NCI-H446 (cell line): Measurements from ENCODE around the gene TSTD2.

ENCODE experiments used
- DNase-seq, 2 experiments: peaks; one replicate each; lab custom pipeline; 2025; lab: John Stamatoyannopoulos, UW

The TSTD2 gene

GRCh38 chr9:97562542-97562941 lies 70.6 kb downstream of the TSTD2 start:
- no peak for DNase-seq

DNA sequence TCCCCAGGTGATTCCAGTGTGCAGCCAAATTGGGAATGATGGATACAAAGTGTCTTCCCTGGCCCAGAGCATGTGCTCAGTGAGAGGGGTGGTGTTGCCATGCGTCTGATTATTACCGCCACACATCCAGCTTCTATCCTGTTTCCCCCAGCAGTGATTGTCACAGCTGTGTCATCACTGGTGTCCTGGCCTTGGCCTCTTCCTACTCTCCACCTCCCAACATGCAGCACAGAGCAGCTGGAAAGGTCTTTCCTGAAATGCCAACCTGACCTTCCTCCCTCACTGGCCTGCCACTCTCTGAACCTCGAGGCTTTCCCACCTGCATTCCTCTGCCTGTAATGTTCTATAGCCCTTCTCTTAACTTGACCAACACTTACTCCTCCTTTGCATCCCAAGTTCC lies 71.7 kb downstream of the TSTD2 start:
- no peak for DNase-seq

GRCh38 chr9:97560851-97561250 lies 72.3 kb downstream of the TSTD2 start:
- no peak for DNase-seq

DNA sequence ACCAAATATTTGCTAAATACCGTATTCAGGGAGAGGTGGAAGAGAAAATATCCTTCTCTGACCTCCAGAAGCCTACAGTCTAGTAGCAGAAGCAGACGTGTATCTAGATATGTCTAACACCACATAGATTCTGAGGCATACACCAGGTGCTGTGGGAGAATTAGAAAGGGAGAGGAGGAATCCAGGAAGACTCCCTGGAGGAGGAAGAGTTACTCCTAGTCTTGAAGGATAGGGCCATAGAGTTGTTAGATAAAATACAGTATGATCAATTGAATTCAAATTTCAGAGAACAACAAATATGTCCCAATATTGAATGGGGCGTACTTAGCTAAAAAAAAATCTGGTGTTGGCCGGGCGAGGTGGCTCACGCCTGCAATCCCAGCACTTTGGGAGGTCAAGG lies 73.0 kb downstream of the TSTD2 start:
- no peak for DNase-seq

DNA sequence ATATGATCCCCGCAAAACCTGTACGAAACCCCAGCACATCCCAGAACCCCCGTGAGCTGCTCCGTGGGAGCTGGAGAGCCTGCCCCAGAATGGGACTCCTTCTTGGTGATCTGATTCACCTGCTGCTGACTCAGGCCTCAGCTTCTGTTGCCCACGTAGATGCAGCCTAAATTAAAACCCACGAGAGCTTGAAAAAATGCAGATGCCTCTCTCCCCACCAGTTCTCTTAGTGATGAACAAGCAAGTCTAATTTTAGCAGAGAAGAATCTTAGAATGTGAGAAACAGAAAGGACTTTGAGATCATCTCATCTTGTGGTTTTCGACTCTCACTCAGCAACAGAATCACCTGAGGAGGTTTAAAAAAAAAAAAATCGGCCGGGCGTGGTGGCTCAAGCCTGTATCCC lies 74.1 kb downstream of the TSTD2 start:
- DNase-seq, result no peak

- DNase-seq, result no peak
Observed at GRCh38 chr9:97558701-97559101, 74.5 kb downstream of the TSTD2 start.

GRCh38 chr9:97557606-97558095 lies 75.5 kb downstream of the TSTD2 start:
- peak; percentile 26 to 57 for DNase-seq

DNA sequence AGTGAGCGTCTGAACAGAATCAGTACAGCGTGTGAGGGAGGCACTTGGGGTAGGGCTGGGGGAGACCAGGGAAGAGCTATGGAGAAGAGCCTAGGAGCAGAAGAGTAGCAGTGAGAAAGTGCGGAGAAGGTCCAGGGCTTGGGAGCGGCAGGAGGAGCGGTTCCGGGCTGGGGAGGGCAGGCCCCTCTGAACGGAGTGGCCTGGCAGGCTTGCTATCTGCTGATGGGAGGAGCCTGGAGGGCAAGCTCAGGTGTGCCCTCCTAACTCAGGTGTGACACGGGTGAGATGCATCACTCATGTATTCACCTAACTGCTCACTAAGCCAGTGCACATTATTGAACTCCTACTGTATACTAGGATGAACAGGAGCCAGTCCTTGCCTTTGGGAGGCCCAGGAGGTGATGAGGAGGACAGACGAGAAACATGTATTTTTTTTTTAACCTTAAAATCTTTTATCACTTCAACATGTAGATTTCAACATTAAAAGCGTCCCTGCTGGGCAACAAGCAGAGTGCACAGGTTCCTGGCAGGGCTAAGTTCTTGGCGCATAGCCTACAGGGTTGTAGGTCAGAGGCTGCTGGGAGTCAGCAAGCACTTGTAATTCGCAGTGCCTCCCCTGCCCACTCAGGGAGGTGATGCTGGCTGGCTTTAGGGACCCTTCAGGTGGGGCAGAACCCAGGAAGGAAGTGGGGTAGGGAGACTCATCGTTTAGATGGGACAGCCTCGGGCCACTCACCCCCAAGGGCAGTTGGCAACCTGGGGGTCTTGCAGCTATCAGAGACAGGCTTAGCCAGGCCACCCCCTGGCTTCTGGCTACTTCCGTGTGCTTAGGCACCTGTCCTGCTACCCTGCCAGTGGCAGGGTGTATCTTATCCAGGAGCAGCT lies 76.2 kb downstream of the TSTD2 start:
- DNase-seq, result no peak

DNA sequence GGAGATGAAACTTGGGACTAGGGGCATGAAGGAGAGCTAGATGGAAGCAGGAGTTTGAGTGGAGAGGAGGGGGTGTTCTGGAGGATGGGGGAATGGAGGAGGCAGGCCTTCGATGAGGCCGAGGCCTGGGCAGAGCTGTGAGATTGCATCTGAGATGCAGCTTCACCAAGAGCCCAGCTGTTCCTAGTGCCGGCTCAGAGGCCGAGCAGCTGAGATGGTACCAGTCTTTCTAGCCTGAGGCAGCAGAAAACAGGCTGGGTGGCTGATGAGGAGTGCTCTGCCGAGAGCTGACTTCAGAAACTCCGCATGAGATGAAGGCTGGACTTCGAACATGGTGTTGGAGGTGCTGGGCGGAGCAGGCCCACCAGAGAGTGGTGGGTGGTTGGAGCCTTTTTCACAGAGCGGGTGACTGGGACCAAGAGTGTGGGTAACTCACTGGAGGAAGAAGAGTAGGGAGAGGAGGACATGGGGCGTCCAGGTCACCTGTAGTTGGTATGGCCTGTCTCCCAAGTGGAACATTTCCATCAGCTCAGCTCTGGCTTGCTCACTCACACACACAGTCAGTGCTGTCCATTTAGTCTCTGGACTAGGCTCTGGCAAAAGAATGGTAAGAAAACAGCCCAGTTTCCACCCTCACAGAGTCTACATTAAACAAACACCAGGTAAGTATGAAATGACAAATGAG lies 77.0 kb downstream of the TSTD2 start:
- no peak for DNase-seq

DNA sequence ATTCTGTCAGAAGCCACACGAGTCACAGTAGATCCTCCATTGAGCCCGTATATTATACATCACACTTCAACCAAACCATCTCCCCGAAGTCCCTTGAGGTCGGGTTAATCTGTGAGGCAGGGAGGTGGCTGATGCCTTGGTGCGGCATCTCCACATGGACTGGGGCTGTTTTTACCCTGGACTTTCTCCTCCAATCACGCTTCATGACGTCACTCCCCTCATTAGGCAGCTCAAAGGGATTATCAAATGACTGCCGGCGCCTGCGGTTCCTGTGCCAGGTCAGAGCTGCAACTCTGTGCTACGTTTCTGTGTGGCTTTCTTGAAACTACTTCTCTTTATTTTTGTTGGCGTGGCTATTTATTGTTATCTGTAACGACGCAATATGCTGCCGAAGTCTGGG lies 78.0 kb downstream of the TSTD2 start:
- DNase-seq, result no peak

- DNase-seq, result no peak
Observed at GRCh38 chr9:97554566-97555075, 78.5 kb downstream of the TSTD2 start.

GRCh38 chr9:97553841-97554240 lies 79.3 kb downstream of the TSTD2 start:
- DNase-seq, result no peak

- no peak for DNase-seq
Observed at GRCh38 chr9:97553141-97553540, 80.0 kb downstream of the TSTD2 start.

DNA sequence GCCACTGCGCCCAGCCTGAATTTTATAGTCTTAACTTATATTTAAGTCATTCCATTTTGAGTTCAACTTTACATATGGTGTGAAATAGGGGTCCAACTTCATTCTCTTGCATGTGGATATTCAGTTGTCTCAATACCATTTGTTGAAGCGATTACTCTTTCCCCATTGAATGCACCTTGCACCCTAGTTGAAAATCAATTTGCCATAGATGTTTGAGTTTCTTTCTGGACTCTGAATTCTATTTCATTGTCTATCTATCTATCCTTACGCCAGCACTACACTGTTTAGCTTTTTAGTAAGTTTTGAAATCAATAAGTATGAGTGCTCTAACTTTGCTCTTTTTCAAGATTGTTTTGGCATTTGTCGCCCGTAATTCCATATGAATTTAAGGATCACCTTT lies 81.9 kb downstream of the TSTD2 start:
- DNase-seq, result no peak

- DNase-seq, result no peak
Observed at GRCh38 chr9:97550386-97550785, 82.8 kb downstream of the TSTD2 start.
